Adrenal gland (tissue), 5 donors: ENCODE measurements around the gene SUCLG2.

Experiments
- POLR2A ChIP-seq, 2 donors: fragments of 450-650 bp; IDR thresholded peaks; one replicate each; pipeline ENCODE4 v1.6.1; 2017; ENCODE audit warnings: antibody characterized with exemption in 2 of 2, mild to moderate bottlenecking in 2 of 2, moderate library complexity in 1 of 2
- TF ChIP-seq, protein P1 (sequence below), 6 experiments: fragments of 450-650 bp in 4 of 6; fragments of 200-600 bp in 2 of 6; sonication (generic) in 1 of 6; IDR thresholded peaks; 1 replicate in 5 of 6; 2 replicates in 1 of 6; pipeline versions ENCODE4 v1.5.1 to v1.8.0; 2016 to 2021; ENCODE audit warnings: antibody characterized with exemption in 6 of 6, mild to moderate bottlenecking in 2 of 6, moderate library complexity in 1 of 6
- donor health status: DM: no; HTN: no; CAD: no.

DNA sequence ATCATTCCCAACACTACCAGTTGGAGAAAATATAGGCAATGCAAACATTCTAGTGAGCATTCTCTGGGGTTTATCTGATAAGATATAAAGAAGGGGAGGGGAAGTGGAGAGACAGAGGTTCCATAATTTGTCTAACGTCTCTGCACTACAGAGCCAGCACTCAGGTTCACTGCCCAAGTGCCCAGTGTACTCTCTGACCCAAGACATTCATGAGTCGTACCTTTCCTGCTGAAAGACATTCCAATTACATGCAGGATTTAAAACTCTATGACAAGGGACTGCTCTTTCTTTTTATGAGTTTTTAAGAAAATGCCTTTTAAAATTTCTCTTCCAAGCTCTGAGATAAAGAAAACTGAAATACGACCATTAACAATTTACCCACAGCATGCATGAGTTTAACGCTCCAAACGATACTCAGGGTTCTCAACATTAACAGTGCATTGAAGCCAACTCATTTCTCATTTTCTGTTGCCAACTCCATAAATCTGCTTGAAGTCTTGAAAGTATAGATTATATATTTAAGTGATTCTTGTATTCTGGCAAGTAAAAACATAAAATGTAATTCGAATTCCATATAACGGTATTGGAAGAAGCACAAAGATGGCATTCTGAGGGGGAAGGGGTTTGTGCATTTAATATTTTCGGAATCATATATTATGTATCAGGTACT is 193.4 kb downstream of the SUCLG2 start:
- TF ChIP-seq POLR2A (IDR thresholded peaks at IDR 0.05) = no peak
- TF ChIP-seq, protein P1, sequence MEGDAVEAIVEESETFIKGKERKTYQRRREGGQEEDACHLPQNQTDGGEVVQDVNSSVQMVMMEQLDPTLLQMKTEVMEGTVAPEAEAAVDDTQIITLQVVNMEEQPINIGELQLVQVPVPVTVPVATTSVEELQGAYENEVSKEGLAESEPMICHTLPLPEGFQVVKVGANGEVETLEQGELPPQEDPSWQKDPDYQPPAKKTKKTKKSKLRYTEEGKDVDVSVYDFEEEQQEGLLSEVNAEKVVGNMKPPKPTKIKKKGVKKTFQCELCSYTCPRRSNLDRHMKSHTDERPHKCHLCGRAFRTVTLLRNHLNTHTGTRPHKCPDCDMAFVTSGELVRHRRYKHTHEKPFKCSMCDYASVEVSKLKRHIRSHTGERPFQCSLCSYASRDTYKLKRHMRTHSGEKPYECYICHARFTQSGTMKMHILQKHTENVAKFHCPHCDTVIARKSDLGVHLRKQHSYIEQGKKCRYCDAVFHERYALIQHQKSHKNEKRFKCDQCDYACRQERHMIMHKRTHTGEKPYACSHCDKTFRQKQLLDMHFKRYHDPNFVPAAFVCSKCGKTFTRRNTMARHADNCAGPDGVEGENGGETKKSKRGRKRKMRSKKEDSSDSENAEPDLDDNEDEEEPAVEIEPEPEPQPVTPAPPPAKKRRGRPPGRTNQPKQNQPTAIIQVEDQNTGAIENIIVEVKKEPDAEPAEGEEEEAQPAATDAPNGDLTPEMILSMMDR (IDR thresholded peaks at IDR 0.05) = no peak
